GM19452 (cell line): Measurements from ENCODE around the gene KIF2C.
"Not testable (repeated sequence)": the region's sequence is repeated elsewhere in the genome, so short reads cannot be mapped to it uniquely, and the experiment has no call there.

Source experiments
- ATAC-seq: cut with Tn5 transposase; IDR thresholded peaks from one replicate; pipeline ENCODE4 v1.9.1; 2021; ENCODE audit not compliant: unreplicated experiment

KIF2C gene

GRCh38 chr1:44718091-44718490 lies 21.5 kb upstream of the KIF2C start:
- ATAC-seq: no peak

GRCh38 chr1:44719318-44719717 lies 20.3 kb upstream of the KIF2C start:
- ATAC-seq: no peak

- no peak for ATAC-seq
Measured at GRCh38 chr1:44720281-44720680, 19.4 kb upstream of the KIF2C start.

- peak; percentile 75 for ATAC-seq
Measured at GRCh38 chr1:44721485-44722361, 17.9 kb upstream of the KIF2C start.

GRCh38 chr1:44723064-44723463 lies 16.6 kb upstream of the KIF2C start:
- ATAC-seq: no peak

- no peak for ATAC-seq
Measured at GRCh38 chr1:44723496-44724295, 15.9 kb upstream of the KIF2C start.

GRCh38 chr1:44724296-44724954 lies 15.2 kb upstream of the KIF2C start:
- no peak for ATAC-seq

GRCh38 chr1:44724955-44725698 lies 14.5 kb upstream of the KIF2C start:
- no peak for ATAC-seq

GRCh38 chr1:44730741-44731512 lies 8.7 kb upstream of the KIF2C start, which contains the start of gene RNU5D-1:
Gene RNU5D-1 (minus strand): TSS chr1:44731170.
- peak; percentile 72 for ATAC-seq

GRCh38 chr1:44733365-44733764 lies 6.3 kb upstream of the KIF2C start:
- no peak for ATAC-seq

GRCh38 chr1:44733784-44734183 lies 5.9 kb upstream of the KIF2C start:
- no peak for ATAC-seq

GRCh38 chr1:44735992-44736391 lies 3.6 kb upstream of the KIF2C start:
- no peak for ATAC-seq

- ATAC-seq: not testable (repeated sequence)
Measured at GRCh38 chr1:44738953-44739306, 707 bp upstream of the KIF2C start.

- peak; percentile 9 for ATAC-seq
Measured at GRCh38 chr1:44740179-44740617, 561 bp downstream of the KIF2C start.

GRCh38 chr1:44743211-44743610 lies 3.6 kb downstream of the KIF2C start:
- ATAC-seq: no peak

- ATAC-seq: no peak
Measured at GRCh38 chr1:44747878-44748277, 8.2 kb downstream of the KIF2C start.

GRCh38 chr1:44757420-44757819 lies 17.8 kb downstream of the KIF2C start:
- no peak for ATAC-seq

GRCh38 chr1:44759077-44759476 lies 19.4 kb downstream of the KIF2C start:
- ATAC-seq: no peak

- ATAC-seq: no peak
Measured at GRCh38 chr1:44760876-44761275, 21.2 kb downstream of the KIF2C start.

- ATAC-seq: not testable (repeated sequence)
Measured at GRCh38 chr1:44766421-44766820, 26.8 kb downstream of the KIF2C start.
